Thyroid gland (tissue), 4 donors: Measurements from ENCODE around the gene ELFN1.

Experiments used
- POLR2A ChIP-seq, 2 donors: fragments of 450-650 bp; IDR thresholded peaks; one replicate each; pipeline ENCODE4 v1.6.1; 2017; ENCODE audit warnings: antibody characterized with exemption in 2 of 2, mild to moderate bottlenecking in 2 of 2, moderate library complexity in 1 of 2
- TF ChIP-seq, protein P1 (sequence below), 6 experiments: fragments of 200-600 bp in 3 of 6; fragments of 450-650 bp in 3 of 6; sonication (generic) in 3 of 6; IDR thresholded peaks; one replicate each; pipeline ENCODE4 v1.5.1; 2016 to 2019; ENCODE audit warnings: antibody characterized with exemption in 6 of 6, mild to moderate bottlenecking in 2 of 6, inconsistent platforms in 1 of 6, moderate library complexity in 1 of 6

DNA sequence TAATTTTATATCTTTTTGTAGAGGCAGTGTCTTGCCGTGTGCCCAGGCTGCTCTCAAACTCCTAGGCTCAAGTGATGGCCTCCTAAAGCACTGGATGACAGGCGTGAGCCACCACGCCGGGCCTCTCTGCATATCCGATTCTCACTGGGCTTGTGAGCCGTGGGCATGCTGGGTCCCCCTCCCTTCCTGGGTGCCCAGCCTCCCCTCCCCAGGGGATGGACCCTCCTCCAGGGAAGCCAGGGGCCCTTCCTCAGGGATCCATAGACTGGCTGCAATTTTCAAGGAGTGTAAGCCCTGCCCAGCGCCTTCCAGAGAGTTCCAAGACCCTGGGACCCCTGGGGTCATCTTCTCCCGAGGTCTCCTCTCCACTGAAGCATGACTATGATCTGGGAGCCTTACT is 23.7 kb upstream of the ELFN1 start:
- TF ChIP-seq, protein P1, sequence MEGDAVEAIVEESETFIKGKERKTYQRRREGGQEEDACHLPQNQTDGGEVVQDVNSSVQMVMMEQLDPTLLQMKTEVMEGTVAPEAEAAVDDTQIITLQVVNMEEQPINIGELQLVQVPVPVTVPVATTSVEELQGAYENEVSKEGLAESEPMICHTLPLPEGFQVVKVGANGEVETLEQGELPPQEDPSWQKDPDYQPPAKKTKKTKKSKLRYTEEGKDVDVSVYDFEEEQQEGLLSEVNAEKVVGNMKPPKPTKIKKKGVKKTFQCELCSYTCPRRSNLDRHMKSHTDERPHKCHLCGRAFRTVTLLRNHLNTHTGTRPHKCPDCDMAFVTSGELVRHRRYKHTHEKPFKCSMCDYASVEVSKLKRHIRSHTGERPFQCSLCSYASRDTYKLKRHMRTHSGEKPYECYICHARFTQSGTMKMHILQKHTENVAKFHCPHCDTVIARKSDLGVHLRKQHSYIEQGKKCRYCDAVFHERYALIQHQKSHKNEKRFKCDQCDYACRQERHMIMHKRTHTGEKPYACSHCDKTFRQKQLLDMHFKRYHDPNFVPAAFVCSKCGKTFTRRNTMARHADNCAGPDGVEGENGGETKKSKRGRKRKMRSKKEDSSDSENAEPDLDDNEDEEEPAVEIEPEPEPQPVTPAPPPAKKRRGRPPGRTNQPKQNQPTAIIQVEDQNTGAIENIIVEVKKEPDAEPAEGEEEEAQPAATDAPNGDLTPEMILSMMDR (IDR thresholded peaks at IDR 0.05) = no peak
- TF ChIP-seq POLR2A (IDR thresholded peaks at IDR 0.05) = no peak
